Parathyroid adenoma (tissue), 2 donors: ENCODE measurements around the gene ASAP3.
"Not testable (repeated sequence)": the region's sequence is repeated elsewhere in the genome, so short reads cannot be mapped to it uniquely, and the experiment has no call there.

ENCODE experiments used
- H2AFZ ChIP-seq: fragments of 300-600 bp; sonication (generic); one replicate; pipeline ENCODE4 v1.7.0; 2017; ENCODE audit warnings: antibody characterized with exemption, mild to moderate bottlenecking
- H3K27ac ChIP-seq: fragments of 300-600 bp; sonication (generic); one replicate; pipeline ENCODE4 v1.7.0; 2017
- H3K27me3 ChIP-seq: fragments of 300-600 bp; sonication (generic); one replicate; pipeline ENCODE4 v1.7.0; 2017; ENCODE audit warnings: low read length; ENCODE audit not compliant: control insufficient read depth, insufficient read depth
- H3K36me3 ChIP-seq: fragments of 300-600 bp; sonication (generic); one replicate; pipeline ENCODE4 v1.7.0; 2017; ENCODE audit warnings: low read length; ENCODE audit not compliant: control insufficient read depth, insufficient read depth
- H3K4me1 ChIP-seq: fragments of 300-600 bp; sonication (generic); one replicate; pipeline ENCODE4 v1.7.0; 2017; ENCODE audit warnings: control low read depth
- H3K4me2 ChIP-seq: fragments of 300-600 bp; sonication (generic); one replicate; pipeline ENCODE4 v1.7.0; 2017; ENCODE audit warnings: low read length
- H3K4me3 ChIP-seq: fragments of 300-600 bp; sonication (generic); one replicate; pipeline ENCODE4 v1.7.0; 2017; ENCODE audit warnings: low read depth, low read length
- H3K79me2 ChIP-seq: fragments of 300-600 bp; sonication (generic); one replicate; pipeline ENCODE4 v1.7.0; 2017; ENCODE audit warnings: control low read depth
- H3K9ac ChIP-seq: fragments of 300-600 bp; sonication (generic); one replicate; pipeline ENCODE4 v1.7.0; 2017; ENCODE audit warnings: mild to moderate bottlenecking
- H3K9me3 ChIP-seq: fragments of 300-600 bp; sonication (generic); one replicate; pipeline ENCODE4 v1.7.0; 2017; ENCODE audit warnings: low read length; ENCODE audit not compliant: control insufficient read depth
- TF ChIP-seq, protein P1 (sequence below): fragments of 300-600 bp; sonication (generic); IDR thresholded peaks from one replicate; pipeline ENCODE4 v1.7.0; 2017; ENCODE audit warnings: antibody characterized with exemption, mild to moderate bottlenecking
- donor health status: primary hyperparathyroidism.

The ASAP3 gene

DNA sequence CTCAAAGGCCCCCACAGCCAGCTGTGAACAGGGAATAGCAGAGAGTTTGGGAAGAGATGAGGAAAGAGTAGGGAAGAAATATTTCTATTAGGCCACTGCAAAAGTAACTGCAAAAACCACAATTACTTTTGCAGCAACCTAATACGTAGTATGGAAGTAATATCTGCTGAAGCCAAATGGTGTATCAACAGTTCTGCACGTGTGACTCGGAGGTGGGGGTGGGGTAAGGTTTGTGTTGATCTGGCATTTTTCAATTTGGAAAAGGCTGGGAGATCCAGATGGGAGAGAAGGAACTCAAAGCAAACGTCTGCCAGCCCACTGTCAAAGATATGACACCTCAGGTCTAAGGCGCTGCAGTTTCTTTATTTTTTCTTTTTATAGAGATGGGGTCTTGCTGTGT, 103.3 kb downstream of the ASAP3 start:
- Histone ChIP-seq H3K9me3 (no peaks in the 10 kb centered on the region), H3K9ac (no peak overlapping the region), H3K27ac (no peak overlapping the region), H3K27me3 (no peaks in the 10 kb centered on the region), H2AFZ (no peak overlapping the region), H3K79me2 (no peaks in the 10 kb centered on the region), H3K4me2 (no peak overlapping the region), H3K4me3 (no peak overlapping the region), H3K36me3 (no peaks in the 10 kb centered on the region), H3K4me1 (no peaks in the 10 kb centered on the region)
- TF ChIP-seq, protein P1, sequence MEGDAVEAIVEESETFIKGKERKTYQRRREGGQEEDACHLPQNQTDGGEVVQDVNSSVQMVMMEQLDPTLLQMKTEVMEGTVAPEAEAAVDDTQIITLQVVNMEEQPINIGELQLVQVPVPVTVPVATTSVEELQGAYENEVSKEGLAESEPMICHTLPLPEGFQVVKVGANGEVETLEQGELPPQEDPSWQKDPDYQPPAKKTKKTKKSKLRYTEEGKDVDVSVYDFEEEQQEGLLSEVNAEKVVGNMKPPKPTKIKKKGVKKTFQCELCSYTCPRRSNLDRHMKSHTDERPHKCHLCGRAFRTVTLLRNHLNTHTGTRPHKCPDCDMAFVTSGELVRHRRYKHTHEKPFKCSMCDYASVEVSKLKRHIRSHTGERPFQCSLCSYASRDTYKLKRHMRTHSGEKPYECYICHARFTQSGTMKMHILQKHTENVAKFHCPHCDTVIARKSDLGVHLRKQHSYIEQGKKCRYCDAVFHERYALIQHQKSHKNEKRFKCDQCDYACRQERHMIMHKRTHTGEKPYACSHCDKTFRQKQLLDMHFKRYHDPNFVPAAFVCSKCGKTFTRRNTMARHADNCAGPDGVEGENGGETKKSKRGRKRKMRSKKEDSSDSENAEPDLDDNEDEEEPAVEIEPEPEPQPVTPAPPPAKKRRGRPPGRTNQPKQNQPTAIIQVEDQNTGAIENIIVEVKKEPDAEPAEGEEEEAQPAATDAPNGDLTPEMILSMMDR = no peak

DNA sequence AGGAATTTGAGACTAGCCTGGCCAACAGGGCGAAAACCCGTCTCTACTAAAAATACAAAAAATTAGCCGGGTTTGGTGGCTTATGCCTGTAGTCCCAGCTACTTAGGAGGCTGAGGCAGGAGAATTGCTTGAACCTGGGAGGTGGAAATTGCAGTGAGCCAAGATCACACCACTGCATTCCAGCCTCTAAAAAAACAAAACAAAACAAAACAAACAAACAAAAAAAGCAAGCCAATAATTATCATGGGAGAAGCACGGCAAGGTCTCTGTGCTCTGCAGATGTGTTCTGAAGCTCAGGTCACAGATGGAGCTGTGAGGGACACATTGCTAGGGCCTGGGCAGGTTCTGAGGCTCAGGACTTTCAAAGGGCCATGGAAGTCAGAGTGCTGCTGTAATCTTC, 103.7 kb downstream of the ASAP3 start:
- H3K9me3 ChIP-seq, H3K4me1 ChIP-seq, H3K4me3 ChIP-seq, H3K27ac ChIP-seq, H3K4me2 ChIP-seq, H3K9ac ChIP-seq, H3K36me3 ChIP-seq, H3K79me2 ChIP-seq, H2AFZ ChIP-seq, H3K27me3 ChIP-seq: not testable (repeated sequence)
